Caco-2 (cell line): ENCODE results near the gene POLR3B. TPM values are rescaled to one million over a fixed set of nuclear protein-coding genes. Genes with fewer than 3 reads are reported as not detected.

Source experiments
- BruUV-seq: library from RNA; stranded (reverse); fragments of 400-500 nt; replicated peaks from 2 replicates; lab custom pipeline; 2021; lab: Mats Ljungman, UMichigan
- CTCF ChIA-PET: fragments of 300-600 bp; sonication (Branson Sonifier 250); formaldehyde crosslinking; loops from one replicate; lab custom pipeline; 2022; ENCODE audit warnings: antibody characterized with exemption; lab: Charles Lee
- POLR2A ChIA-PET: fragments of 300-600 bp; sonication (Branson Sonifier 250); formaldehyde crosslinking; loops from one replicate; lab custom pipeline; 2022; ENCODE audit warnings: antibody characterized with exemption; lab: Charles Lee
- DNase-seq, 2 experiments: peaks; one replicate each; pipeline versions ENCODE4 v3.0.0 to v3.0.0-alpha.2; 2020 to 2022
- H3K27me3 ChIP-seq: replicated peaks from 2 replicates; pipeline ENCODE4 v1.6.0; 2011; ENCODE audit warnings: low read length; ENCODE audit not compliant: control insufficient read depth, insufficient read depth
- H3K36me3 ChIP-seq: 2 replicates; pipeline ENCODE4 v1.5.1; 2011; ENCODE audit warnings: low read length; ENCODE audit not compliant: control insufficient read depth, insufficient read depth
- H3K4me1 ChIP-seq: fragments of 250-450 bp; sonication (Bioruptor Pico); 2 replicates; pipeline ENCODE4 v1.5.1; 2020; ENCODE audit warnings: mild to moderate bottlenecking
- H3K4me3 ChIP-seq: 2 replicates; pipeline ENCODE4 v1.5.1; 2011; ENCODE audit warnings: low read depth, mild to moderate bottlenecking, control low read depth, low read length
- H3K9me3 ChIP-seq: fragments of 250-450 bp; sonication (Bioruptor Pico); 2 replicates; pipeline ENCODE4 v1.5.1; 2020; ENCODE audit warnings: mild to moderate bottlenecking, moderate library complexity
- H3K27ac Mint-ChIP-seq: one replicate; pipeline ENCODE4 v1.8.0; 2022; ENCODE audit warnings: mixed read lengths; ENCODE audit not compliant: unreplicated experiment
- H3K27me3 Mint-ChIP-seq: one replicate; pipeline ENCODE4 v1.8.0; 2022; ENCODE audit warnings: mixed read lengths; ENCODE audit not compliant: insufficient read depth, unreplicated experiment
- H3K36me3 Mint-ChIP-seq: one replicate; pipeline ENCODE4 v1.8.0; 2022; ENCODE audit warnings: mild to moderate bottlenecking, mixed read lengths; ENCODE audit not compliant: insufficient read depth, unreplicated experiment
- H3K4me1 Mint-ChIP-seq: one replicate; pipeline ENCODE4 v1.8.0; 2022; ENCODE audit warnings: low read depth, mixed read lengths; ENCODE audit not compliant: unreplicated experiment
- H3K4me3 Mint-ChIP-seq: one replicate; pipeline ENCODE4 v1.8.0; 2022; ENCODE audit warnings: mild to moderate bottlenecking, moderate library complexity, mixed read lengths; ENCODE audit not compliant: unreplicated experiment
- H3K9me3 Mint-ChIP-seq: one replicate; pipeline ENCODE4 v1.8.0; 2022; ENCODE audit warnings: mixed read lengths; ENCODE audit not compliant: unreplicated experiment
- CTCF ChIP-seq, 2 experiments: fragments of 200-600 bp in 1 of 2; IDR thresholded peaks; 1 replicate in 1 of 2; 2 replicates in 1 of 2; pipeline versions ENCODE4 v1.5.1 to v1.8.0; 2011 to 2022; ENCODE audit warnings: antibody characterized with exemption in 1 of 2, control low read depth in 1 of 2, inconsistent platforms in 1 of 2, low read depth in 1 of 2, low read length in 1 of 2, mild to moderate bottlenecking in 1 of 2, moderate library complexity in 1 of 2; ENCODE audit not compliant: insufficient read depth in 1 of 2, severe bottlenecking in 1 of 2, unreplicated experiment in 1 of 2
- intact Hi-C: fragments of 100-400 bp; cut with micrococcal nuclease; formaldehyde crosslinking; loops from one replicate; pipeline ENCODE4 v1.10.0; 2022; ENCODE audit not compliant: unreplicated experiment
- total RNA-seq: library from RNA; stranded (reverse); gene quantifications from 2 replicates; pipeline ENCODE4 v1.2.3, GENCODE V29; 2022

Gene POLR3B
- total RNA-seq, 1 experiment from 2014 or later = 13.9 TPM

GRCh38 chr12:106427917-106428316, 70.4 kb downstream of the POLR3B start:
- no peaks in the 10 kb centered on the region for H3K36me3 Mint-ChIP-seq
- no peak overlapping the region for H3K4me3 Mint-ChIP-seq
- ChIA-PET POLR2A (no interaction called here), CTCF (no interaction called here)
- H3K27me3 ChIP-seq = no peaks in the 10 kb centered on the region
- no peak overlapping the region for H3K4me3 ChIP-seq
- no peak overlapping the region for H3K27ac Mint-ChIP-seq
- TF ChIP-seq CTCF (IDR thresholded peaks at IDR 0.05; ENCODE audit: insufficient read depth in 1 of 2, low read depth in 1 of 2, low read length in 1 of 2, severe bottlenecking in 1 of 2, unreplicated experiment in 1 of 2) = no peak
- no peak for DNase-seq
- H3K27me3 Mint-ChIP-seq = no peaks in the 10 kb centered on the region
- H3K4me1 ChIP-seq = peaks cover 6% of the 10 kb centered on the region; the same call in 1 of the 2 replicates
- H3K9me3 ChIP-seq = no peaks in the 10 kb centered on the region
- H3K36me3 ChIP-seq = no peaks in the 10 kb centered on the region
- peaks cover 10% of the 10 kb centered on the region for H3K4me1 Mint-ChIP-seq
- intact Hi-C loops = no loop called here
- H3K9me3 Mint-ChIP-seq = no peaks in the 10 kb centered on the region
- no TSS peak for BruUV-seq

- no peak for TF ChIP-seq CTCF (IDR thresholded peaks at IDR 0.05; ENCODE audit: insufficient read depth in 1 of 2, low read depth in 1 of 2, low read length in 1 of 2, severe bottlenecking in 1 of 2, unreplicated experiment in 1 of 2)
- Mint-ChIP-seq H3K4me1 (peaks cover 5% of the 10 kb centered on the region), H3K36me3 (no peaks in the 10 kb centered on the region), H3K27me3 (no peaks in the 10 kb centered on the region), H3K27ac (no peak overlapping the region), H3K9me3 (no peaks in the 10 kb centered on the region), H3K4me3 (no peak overlapping the region)
- Histone ChIP-seq H3K36me3 (no peaks in the 10 kb centered on the region), H3K4me1 (peaks cover 2% of the 10 kb centered on the region; the same call in 1 of the 2 replicates), H3K9me3 (no peaks in the 10 kb centered on the region), H3K27me3 (no peaks in the 10 kb centered on the region), H3K4me3 (no peak overlapping the region)
- intact Hi-C loops = no loop called here
- POLR2A ChIA-PET = no interaction called here
- BruUV-seq = no TSS peak
- no peak for DNase-seq
- CTCF ChIA-PET = no interaction called here
Observed at GRCh38 chr12:106428384-106428783, 70.8 kb downstream of the POLR3B start.

- POLR2A ChIA-PET = no interaction called here
- Histone ChIP-seq H3K4me3 (no peak overlapping the region), H3K36me3 (no peaks in the 10 kb centered on the region), H3K9me3 (no peaks in the 10 kb centered on the region), H3K4me1 (no peaks in the 10 kb centered on the region), H3K27me3 (no peaks in the 10 kb centered on the region)
- H3K4me3 Mint-ChIP-seq = no peak overlapping the region
- no peak for DNase-seq
- H3K4me1 Mint-ChIP-seq = no peaks in the 10 kb centered on the region
- intact Hi-C loops = no loop called here
- H3K36me3 Mint-ChIP-seq = no peaks in the 10 kb centered on the region
- BruUV-seq = no TSS peak
- no peaks in the 10 kb centered on the region for H3K9me3 Mint-ChIP-seq
- CTCF ChIA-PET = no interaction called here
- no peaks in the 10 kb centered on the region for H3K27me3 Mint-ChIP-seq
- TF ChIP-seq CTCF (IDR thresholded peaks at IDR 0.05; ENCODE audit: insufficient read depth in 1 of 2, low read depth in 1 of 2, low read length in 1 of 2, severe bottlenecking in 1 of 2, unreplicated experiment in 1 of 2) = no peak
- H3K27ac Mint-ChIP-seq = no peak overlapping the region
Observed at GRCh38 chr12:106429043-106429552, 71.5 kb downstream of the POLR3B start.
